SHP77 (cell line): ENCODE data around the gene ADGRG2.
A peak's percentile ranks its signal among the peaks of the same experiment; 100 is the strongest.
"Not testable (repeated sequence)": the region's sequence is repeated elsewhere in the genome, so short reads cannot be mapped to it uniquely, and the experiment has no call there.

Source experiments
- DNase-seq, 2 experiments: peaks; one replicate each; lab custom pipeline; 2025; lab: John Stamatoyannopoulos, UW

The ADGRG2 gene

DNA sequence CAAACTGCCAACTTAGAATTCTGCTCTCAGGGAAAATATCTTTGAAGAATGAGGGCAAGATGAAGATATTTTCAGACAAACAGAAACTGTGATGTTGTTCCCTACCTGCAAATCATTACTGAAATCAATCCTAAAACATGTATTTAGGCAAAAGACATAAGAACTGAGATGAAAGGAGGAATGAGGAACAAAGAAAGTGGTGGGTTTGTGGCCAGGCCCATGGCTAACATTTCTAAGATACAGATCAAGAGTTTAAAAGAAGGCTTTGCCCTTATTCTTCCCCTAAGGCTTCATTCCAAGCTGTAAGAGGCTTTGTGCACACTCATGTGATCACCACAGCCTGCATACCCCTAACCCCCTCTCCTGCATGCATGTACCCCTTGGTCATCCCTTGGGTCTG lies 46.5 kb downstream of the ADGRG2 start:
- DNase-seq = no peak

DNA sequence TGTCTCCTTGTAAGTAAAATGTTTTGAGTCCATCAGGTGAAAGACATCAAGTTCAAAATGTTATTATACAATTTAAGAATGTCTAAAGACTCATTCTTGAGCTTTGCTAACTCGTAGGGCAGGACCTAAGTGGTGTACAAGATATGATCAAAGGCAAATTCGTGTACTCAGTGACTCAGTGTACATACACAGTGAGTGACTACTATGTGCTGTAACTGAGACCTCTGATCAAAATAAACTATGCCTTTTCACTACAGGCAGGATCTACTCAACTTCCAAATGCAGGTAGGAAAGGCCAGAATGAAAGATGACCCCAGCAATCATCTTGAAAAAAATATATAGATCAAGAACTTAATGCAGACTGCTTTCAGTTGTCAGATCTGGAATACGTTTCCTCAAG lies 49.9 kb downstream of the ADGRG2 start:
- no peak for DNase-seq

DNA sequence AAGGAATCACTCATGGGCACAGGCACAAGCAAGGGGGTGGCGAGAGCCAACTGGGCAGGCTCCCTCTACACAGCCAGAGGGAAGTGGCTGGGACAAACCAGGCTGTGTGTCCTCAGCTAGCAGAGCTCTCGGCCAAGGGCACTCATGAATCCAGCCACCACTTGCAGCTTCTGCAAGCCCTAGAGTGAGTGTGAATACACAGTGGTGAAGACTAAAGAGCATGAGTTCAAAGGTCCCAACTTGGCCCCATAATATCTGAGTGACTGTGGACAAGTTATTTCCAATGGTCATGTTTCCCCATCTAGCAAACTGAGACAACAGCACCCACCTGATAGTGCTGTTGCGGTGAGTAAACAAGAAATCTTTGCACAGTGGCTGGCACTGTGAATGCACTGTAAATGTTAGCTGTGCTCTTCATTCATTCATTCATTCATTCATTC lies 51.7 kb downstream of the ADGRG2 start:
- no peak for DNase-seq

DNA sequence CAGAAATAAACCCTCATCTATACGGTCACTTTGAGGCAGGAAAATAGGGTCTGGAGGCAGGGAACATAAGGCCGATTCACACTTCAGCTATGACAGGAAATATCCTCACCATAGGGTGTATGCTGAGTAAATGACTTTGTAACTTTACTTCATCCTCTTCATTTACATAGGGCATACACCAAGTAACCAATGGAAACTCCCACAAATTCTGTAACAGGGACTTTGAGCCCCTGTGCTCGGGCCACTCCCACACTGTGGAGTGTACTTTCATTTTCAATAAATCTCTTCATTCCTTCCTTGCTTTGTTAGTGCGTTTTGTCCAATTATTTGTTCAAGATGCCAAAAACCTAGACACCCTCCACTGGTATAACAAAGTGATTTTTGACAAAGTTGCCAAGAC lies 55.3 kb downstream of the ADGRG2 start:
- DNase-seq = not testable (repeated sequence)

DNA sequence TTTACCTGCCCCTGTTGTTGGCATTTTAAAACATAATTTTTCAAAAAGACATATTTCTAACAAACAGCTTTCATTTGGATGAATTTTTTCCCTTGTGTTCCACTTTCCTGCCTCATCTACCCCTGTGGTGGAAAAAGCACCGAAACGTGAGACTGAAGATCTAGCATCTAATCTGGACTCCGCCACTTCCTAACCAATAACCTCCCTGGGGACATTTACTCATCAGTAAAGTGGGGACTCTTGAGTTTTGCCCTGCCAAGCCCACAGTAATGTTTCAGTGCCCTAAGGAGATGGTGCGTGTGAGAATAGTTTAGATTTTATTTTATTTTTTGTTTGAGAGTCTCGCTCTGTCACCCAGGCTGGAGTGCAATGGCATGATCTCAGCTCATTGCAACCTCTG lies 56.7 kb downstream of the ADGRG2 start:
- DNase-seq = no peak

DNA sequence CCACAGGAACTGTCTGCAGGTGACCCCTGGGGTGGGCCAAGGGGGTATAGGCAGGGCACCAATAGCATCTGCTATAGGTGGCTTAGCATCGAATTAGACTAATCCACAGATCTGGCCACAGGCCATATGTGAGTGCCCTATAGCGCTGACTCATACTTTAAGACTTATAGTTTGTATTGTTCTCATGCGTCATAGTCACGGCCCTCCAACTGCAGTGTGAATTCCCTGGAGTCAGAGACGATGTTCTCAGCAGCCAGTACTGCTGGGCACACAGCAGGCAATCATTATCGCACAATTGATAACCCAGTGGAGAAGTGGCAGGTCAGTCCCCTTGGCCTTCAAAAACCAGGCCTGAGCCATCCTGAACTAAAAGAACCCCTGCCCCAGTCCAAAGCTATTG lies 58.1 kb downstream of the ADGRG2 start:
- DNase-seq = no peak

DNA sequence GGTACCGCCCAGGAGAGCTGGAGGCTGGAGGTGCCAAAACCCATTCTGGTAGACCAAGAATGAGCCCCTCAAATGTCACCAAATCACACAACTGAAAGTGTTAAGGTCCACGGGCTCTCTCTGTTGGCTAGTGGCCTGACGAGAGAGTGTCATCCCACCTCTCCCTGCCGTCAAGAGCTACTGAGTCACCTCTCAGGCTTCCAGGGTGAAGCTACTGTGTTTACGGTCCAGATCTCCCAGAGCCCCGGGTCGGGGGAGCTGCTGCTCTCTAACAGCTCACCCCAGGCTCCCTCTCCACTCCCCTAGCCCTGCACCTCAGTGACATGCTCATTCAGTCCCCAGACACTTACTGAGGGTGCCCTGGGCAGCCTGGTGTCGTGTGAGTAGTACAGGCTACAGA lies 59.2 kb downstream of the ADGRG2 start:
- no peak for DNase-seq

DNA sequence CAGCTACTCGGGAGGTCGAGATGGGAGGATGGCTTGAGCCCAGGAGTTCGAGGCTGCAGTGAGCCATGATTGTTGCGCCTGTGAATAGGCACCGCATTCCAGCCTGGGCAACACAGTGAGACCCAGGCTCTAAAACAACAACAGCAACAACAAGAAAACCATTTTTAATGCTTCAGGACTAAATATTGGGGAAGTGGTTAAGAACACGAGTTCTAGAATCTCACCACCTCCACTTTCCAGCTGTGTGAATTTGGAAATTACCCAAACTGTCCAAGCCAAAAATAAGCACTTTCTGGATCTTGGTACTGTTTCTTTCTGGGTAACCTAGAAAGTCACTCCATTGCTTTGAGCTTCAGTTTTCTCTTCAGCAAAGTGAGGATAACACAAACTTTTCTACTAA lies 63.2 kb downstream of the ADGRG2 start:
- DNase-seq = no peak

DNA sequence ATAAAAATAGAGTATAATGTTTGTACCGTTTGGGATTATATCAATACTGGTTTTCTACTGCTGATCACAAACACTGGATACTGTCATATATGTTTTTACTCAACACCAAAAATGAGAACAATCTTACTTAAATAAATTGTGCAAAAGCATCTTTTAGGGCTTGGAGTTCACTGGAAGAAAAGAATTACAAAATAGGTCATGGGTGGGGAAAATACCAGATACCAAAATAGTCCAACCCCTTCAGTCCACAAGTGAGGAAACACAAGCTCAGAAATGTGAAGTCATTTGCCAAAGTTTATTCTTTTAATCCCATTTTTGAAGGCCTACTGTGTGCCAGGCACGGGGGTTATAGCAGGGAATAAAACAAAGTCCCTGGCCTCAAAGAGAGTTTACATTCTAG lies 64.4 kb downstream of the ADGRG2 start:
- no peak for DNase-seq

DNA sequence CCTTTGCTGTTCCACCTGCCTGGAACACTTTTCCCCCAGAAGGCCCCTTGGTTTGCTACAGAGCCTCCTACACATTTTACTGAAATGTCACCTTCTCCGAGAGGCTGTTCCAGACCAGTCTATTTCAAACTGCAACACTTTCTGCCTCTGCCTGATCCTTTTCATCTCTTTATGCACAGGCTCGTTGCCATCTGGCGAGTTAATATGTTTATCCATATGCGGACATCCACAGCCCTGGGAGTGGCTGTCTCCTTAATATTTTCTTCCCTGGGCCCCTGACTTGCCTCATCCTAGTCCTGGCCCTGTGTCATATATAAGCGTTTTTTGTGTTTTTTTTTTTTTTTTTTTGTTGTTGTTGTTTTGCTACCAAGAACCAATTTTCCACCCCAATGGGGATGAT lies 73.2 kb downstream of the ADGRG2 start:
- DNase-seq = no peak

DNA sequence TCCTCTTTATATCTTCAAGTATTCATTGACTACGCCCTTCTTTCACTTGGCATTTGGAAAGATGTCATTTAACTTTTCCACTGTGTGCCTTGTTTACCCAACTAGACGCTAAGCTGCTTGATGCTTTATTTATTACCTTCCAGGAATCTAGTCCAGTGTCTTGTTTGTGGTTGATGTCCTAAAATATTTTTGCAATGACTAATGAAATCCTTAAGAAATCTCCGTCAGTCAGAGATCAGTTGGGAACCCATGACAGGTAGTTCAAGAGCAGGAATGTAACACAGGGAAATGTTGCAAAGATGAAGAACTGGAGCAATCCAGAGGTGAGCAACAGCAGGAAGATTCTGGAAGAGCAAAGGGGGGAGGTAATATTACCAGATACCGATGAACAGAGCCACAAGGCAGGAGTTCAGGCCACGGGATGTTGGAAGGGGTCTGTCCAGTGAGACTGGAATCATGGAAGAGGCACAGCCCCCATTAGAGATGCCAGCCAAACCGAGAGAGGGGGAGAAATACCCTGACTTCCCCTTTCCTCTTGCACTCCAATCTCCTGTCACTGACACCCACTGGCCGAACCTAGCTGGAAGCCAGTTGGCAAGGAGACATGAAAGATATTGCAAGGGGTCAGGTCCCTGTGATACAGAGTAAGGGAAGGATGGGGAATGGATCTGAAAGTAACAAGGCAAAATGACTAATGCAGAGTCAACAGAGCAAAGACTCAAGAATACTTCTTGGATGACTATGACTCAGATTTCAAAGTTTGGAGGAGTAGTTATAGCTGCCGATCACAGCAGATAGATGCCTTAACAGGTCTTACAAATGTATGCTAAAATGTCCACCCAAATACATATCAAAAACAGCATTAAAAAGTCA lies 75.7 kb downstream of the ADGRG2 start:
- DNase-seq = no peak

DNA sequence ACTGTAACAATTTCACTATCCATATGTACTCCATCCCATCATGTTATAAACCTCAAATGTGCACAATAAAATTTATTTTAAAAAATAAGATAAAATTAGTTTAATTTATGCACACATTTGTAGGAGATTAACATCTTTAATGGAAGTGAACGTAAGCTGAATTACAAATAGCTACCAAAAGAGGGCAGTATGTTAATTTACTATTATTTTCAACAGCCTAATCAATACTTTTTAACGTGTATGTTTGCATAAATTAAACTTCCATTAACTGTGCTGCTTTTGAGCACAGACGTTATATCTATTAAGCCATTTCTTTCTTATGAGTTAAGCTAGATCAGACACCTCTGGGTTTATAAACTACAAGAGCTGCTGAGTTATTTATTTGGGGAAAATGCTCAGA lies 81.9 kb downstream of the ADGRG2 start:
- no peak for DNase-seq

DNA sequence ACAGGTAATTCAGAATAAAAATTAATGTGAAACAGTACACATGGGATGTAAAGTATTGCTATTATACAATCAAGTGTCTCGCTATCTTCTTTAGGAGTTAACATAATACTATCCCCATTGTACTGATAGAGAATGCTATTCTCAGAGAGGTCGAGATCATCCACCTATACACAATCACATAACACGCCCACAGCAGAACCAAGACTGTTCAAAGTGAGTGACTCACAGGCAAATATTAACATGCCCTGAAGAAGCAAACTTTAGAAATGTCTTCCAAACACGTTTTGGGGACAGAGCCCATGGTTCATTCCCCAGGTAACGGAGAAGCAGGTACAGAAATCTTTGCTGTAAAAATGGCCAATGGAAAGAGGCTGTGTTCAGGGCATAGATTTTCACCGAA lies 88.2 kb downstream of the ADGRG2 start:
- no peak for DNase-seq

DNA sequence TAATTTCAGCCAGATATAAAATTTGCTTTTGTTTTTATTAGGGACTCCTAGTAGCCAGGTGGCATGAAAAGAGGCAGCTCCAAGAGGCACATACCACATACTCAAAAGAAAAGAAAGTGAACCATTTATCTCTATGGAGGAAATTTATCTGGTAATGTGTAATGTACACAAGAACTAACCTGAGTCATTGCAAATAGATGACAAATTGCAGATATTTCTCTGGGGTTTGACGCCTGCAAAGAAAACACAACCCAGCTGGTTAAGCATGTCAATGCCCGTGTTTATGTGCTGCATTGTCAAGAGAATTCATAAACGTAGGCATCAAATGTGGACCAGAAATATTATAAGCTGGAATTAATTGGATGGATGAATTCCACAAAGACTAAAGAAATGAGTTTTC lies 91.5 kb downstream of the ADGRG2 start:
- DNase-seq = no peak

DNA sequence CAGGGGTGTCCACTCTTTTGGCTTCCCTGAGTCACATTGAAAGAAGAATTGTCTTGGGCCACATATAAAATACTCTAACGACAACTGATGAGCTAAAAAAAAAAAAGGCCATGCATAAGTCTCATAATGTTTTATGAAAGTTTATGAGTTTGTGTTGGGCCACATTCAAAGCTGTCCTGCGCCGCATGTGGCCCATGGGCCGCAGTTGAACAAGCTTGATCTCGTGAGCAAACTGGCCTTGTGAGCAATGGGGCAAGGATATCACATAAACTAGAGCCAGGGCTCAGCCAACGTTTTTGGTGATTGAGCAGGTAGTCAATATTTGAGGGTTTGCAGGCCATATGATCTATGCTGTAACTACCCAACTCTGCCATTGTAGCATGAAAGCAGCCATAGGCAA lies 93.7 kb downstream of the ADGRG2 start:
- no peak for DNase-seq

DNA sequence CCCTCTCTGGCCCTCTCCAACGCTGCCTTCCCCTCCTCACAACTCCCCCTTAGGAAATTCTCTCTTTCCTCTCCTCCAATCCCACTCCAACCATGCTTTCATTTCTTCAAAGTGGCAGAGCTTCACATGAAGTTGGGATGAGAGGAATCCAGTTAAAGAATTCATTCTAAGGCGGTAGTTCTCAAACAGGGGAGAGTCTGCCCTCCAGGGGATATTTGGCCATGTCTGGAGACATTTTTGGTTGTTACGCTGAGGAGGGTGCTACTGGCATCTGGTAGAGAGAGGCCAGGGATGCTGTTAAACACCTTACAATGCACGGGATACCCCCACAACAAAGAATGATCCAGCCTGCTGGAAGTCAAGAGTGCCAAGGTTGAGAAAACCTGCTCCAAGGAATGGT lies 97.9 kb downstream of the ADGRG2 start:
- no peak for DNase-seq

DNA sequence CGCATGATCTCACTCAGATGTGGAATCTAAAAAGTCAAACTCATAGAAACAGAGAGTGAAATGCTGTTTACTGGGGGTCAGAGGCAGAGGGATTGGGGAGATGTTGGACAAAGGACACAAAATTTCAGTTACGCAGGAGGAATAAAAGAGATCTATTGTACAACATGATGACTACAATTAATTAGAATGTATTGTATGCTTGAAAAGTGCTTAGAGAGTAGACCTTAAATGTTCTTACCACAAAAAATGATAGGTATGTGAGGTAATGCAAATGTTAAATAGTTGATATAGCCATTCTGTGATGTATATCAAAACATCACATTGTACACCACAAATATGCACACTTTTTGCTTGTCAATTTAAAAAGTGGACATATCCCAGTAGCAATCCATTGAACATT lies 102.3 kb downstream of the ADGRG2 start:
- DNase-seq = no peak

DNA sequence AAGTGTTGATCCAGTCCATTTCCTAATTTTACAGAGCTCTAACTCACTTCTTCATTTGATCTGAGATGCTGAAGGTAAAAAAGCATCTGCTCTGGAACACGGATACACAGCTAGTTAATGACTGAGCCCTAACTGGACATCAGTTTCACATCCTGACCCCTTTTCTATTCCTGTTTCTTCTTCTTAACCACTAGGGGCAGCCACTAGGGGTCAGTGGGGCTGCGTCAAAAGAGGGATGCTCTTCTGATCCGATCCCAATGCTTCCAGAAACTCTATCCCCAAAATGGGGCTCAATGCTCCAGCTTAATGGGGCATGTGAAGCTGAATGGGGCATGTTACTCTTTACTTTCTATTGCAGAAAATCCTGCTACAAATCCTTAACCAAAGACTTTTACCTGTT lies 105.0 kb downstream of the ADGRG2 start:
- peak in 1 of 2 experiments; percentile 2 for DNase-seq

DNA sequence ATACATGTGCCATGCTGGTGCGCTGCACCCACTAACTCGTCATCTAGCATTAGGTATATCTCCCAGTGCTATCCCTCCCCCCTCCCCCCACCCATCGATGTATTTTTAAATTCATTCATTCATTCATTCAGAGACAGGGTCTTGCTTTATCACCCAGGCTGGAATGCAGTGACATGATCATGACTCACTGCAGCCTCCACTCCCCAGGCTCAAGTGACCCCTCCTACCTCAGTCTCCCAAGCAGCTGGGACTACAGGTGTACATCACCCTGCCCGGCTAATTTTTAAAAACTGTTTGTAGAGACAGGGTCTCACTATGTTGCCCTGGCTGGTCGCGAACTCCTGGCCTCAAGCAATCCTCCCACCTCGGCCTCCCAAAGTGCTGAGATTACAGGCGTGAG lies 105.7 kb downstream of the ADGRG2 start:
- DNase-seq = not testable (repeated sequence)

DNA sequence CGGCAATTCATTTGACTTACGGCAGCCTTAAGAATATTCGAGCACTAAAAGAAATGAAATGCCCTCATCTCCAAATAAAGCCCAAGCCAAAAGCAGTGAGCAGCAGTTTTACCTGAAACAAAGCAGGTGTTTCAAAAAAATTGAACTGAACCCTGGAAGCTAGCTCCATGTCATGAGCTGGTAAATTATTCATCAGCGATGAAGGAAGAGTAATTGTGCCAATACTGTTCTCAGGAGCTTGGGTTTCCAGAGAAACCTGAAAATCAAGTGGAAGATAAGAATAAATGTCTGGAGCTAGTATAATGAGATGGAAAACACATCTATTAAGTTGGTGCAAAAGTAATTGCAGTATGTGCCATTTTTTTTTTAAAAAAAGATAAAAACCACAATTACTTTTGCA lies 114.4 kb downstream of the ADGRG2 start:
- DNase-seq = no peak

DNA sequence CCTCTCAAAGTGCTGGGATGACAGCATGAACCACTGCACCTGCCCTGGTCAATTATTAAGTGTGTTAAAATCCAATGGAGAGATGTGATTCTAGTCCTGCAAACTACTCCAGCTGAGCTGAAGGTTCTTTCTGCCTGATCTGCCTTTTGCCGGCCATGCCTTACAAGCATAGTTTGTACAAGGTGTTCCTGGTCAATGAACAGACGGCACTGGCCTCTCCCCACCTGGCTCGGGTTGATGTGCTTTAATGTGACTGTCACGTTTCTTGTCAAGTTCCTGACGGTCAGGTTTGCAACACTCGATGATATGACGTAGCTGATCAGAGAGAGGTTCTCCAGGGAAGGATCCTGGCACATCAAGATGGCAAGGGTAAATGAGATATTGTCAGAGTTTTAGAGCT lies 115.3 kb downstream of the ADGRG2 start:
- no peak for DNase-seq

DNA sequence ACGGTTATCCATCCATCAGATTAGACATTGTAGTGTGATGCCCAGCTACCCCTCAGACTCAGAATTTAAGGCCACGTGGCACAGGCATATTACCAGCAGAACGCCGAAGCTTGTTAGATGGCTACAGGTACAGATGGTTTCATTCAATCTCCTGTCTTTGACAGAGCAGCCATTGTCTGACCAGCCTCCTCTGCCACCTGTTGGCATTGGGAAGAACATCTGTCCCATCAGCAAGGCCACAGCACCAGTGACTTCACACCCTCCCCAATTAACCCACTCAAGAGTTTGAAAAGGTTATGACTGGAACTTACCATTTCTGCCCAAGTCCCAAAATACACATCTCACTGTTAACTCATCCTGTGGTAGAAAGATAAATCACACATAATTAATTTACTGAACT lies 116.4 kb downstream of the ADGRG2 start:
- DNase-seq = no peak

DNA sequence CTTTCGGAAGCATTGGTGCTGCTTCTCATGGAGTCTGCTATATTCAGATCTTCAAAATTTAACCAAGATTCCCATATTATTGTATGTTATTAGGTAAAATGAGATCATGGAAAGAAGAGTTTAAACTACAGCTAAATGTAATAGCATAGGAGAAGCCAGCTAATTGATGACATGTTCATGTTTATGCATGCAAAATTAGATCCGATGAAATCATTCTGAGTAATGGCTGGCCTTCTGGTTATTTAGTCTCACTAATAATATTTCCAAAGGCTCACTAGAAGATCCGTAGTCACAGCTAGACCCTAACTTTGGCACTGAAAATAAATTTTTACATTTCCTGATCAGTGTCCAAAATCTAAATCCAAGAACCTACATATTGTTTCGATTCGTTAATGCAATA lies 118.5 kb downstream of the ADGRG2 start:
- DNase-seq = no peak

DNA sequence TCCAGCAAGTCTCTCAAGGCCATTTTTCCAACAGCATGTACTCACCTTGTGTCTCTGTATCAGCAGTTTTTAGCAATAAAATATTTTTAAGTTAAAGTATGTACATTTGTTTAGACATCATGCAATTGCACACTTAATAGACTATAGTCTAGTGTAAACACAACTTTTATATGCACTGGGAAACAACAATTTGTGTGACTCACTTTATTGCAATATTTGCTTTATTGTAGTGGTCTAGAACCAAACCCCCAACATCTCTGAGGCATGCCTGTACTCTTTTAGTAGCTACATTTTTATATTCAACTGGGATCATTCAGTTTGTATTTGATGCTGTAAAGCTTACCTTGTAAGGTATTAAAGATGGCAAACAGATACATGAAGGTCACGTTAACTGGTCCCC lies 123.6 kb downstream of the ADGRG2 start:
- DNase-seq = no peak
